ENCODE measurements around the gene CFAP97D2.
"Not testable (repeated sequence)": the region's sequence is repeated elsewhere in the genome, so short reads cannot be mapped to it uniquely, and the experiment has no call there.

GRCh38 chr13:114176359-114176902 lies 2.6 kb upstream of the CFAP97D2 start:
- not testable (repeated sequence) for TF ChIP-seq CTCF (IDR thresholded peaks at IDR 0.05; ENCODE audit: low read depth, low read length, poor library complexity, severe bottlenecking); EZH2phosphoT487 (IDR thresholded peaks at IDR 0.05; ENCODE audit: borderline replicate concordance, low read length)

Measured in DOHH2 (cell line).